Occipital lobe (tissue), 2 donors: ENCODE measurements around the gene MAPK8IP2. TPM values are rescaled to one million over a fixed set of nuclear protein-coding genes. Genes with fewer than 3 reads are reported as not detected.
"Not testable (repeated sequence)": the region's sequence is repeated elsewhere in the genome, so short reads cannot be mapped to it uniquely, and the experiment has no call there.

ENCODE experiments used
- DNase-seq: peaks from one replicate; lab custom pipeline; 2025; lab: John Stamatoyannopoulos, UW
- total RNA-seq: library from RNA; depleted of rRNA; stranded (reverse); fragments of >200 nt; gene quantifications from one replicate; pipeline ENCODE4 v1.2.3, GENCODE V29; 2014

MAPK8IP2 gene
- total RNA-seq, 1 donor from 2014 or later: 76.3 TPM

- DNase-seq: no peak
Observed at GRCh38 chr22:50599816-50600455, 657 bp upstream of the MAPK8IP2 start.

- no peak for DNase-seq
Observed at GRCh38 chr22:50600967-50601668, 525 bp downstream of the MAPK8IP2 start.

- DNase-seq: no peak
Observed at GRCh38 chr22:50601669-50602337, 1.2 kb downstream of the MAPK8IP2 start.

GRCh38 chr22:50602338-50602700 is 1.7 kb downstream of the MAPK8IP2 start:
- no peak for DNase-seq

- no peak for DNase-seq
Observed at GRCh38 chr22:50603511-50604255, 3.1 kb downstream of the MAPK8IP2 start.

GRCh38 chr22:50604256-50605001 is 3.8 kb downstream of the MAPK8IP2 start:
- DNase-seq: no peak

- no peak for DNase-seq
Observed at GRCh38 chr22:50605002-50605612, 4.5 kb downstream of the MAPK8IP2 start.

- no peak for DNase-seq
Observed at GRCh38 chr22:50605613-50606074, 5.1 kb downstream of the MAPK8IP2 start.

- no peak for DNase-seq
Observed at GRCh38 chr22:50606165-50606945, 5.8 kb downstream of the MAPK8IP2 start.

- DNase-seq: no peak
Observed at GRCh38 chr22:50606946-50607658, 6.5 kb downstream of the MAPK8IP2 start.

- DNase-seq: no peak
Observed at GRCh38 chr22:50607659-50608020, 7.0 kb downstream of the MAPK8IP2 start.

- not testable (repeated sequence) for DNase-seq
Observed at GRCh38 chr22:50608058-50608840, 7.7 kb downstream of the MAPK8IP2 start.

GRCh38 chr22:50608996-50609395 is 8.4 kb downstream of the MAPK8IP2 start:
- no peak for DNase-seq

- DNase-seq: no peak
Observed at GRCh38 chr22:50609599-50609998, 9.0 kb downstream of the MAPK8IP2 start.

- DNase-seq: no peak
Observed at GRCh38 chr22:50610041-50610451, 9.5 kb downstream of the MAPK8IP2 start.

- DNase-seq: no peak
Observed at GRCh38 chr22:50610581-50610980, 10.0 kb downstream of the MAPK8IP2 start.

GRCh38 chr22:50611341-50612060 is 10.9 kb downstream of the MAPK8IP2 start:
- DNase-seq: no peak

GRCh38 chr22:50612168-50612527 is 11.6 kb downstream of the MAPK8IP2 start:
- DNase-seq: no peak
